PC-9 (cell line): ENCODE results near the gene HOXB9. TPM values are rescaled to one million over a fixed set of nuclear protein-coding genes. Genes with fewer than 3 reads are reported as not detected.

Experiments used
- BruUV-seq: library from RNA; stranded (reverse); fragments of 400-500 nt; replicated peaks from 2 replicates; lab custom pipeline; 2021; lab: Mats Ljungman, UMichigan
- CTCF ChIA-PET: fragments of 300-600 bp; sonication (Branson Sonifier 250); formaldehyde crosslinking; loops from one replicate; lab custom pipeline; 2022; ENCODE audit warnings: antibody characterized with exemption; lab: Charles Lee
- POLR2A ChIA-PET: fragments of 300-600 bp; sonication (Branson Sonifier 250); formaldehyde crosslinking; loops from one replicate; lab custom pipeline; 2022; ENCODE audit warnings: antibody characterized with exemption; ENCODE audit not compliant: unreplicated experiment; lab: Charles Lee
- DNase-seq, 2 experiments: peaks; one replicate each; pipeline versions ENCODE4 v3.0.0 to v3.0.0-alpha.2; 2015 to 2022; ENCODE audit warnings: mixed read lengths in 1 of 2
- H2AFZ ChIP-seq: fragments of 200-600 bp; sonication (generic); 2 replicates; pipeline ENCODE4 v1.8.1; 2017; ENCODE audit warnings: antibody characterized with exemption
- H3F3A ChIP-seq: fragments of 200-600 bp; sonication (generic); 2 replicates; pipeline ENCODE4 v1.8.1; 2017; ENCODE audit warnings: antibody characterized with exemption, mild to moderate bottlenecking, low read depth; ENCODE audit not compliant: insufficient read depth
- H3K27ac ChIP-seq: fragments of 200-600 bp; sonication (generic); 2 replicates; pipeline ENCODE4 v1.6.1; 2016; ENCODE audit warnings: mixed run types
- H3K27me3 ChIP-seq: fragments of 200-600 bp; sonication (generic); 2 replicates; pipeline ENCODE4 v1.6.1; 2016; ENCODE audit warnings: low read depth, mixed run types; ENCODE audit not compliant: insufficient read depth
- H3K36me3 ChIP-seq: fragments of 200-600 bp; sonication (generic); 2 replicates; pipeline ENCODE4 v1.6.1; 2016; ENCODE audit warnings: low read depth, mixed run types
- H3K4me1 ChIP-seq: fragments of 200-600 bp; sonication (generic); replicated peaks from 2 replicates; pipeline ENCODE4 v1.6.1; 2016; ENCODE audit warnings: mixed run types; ENCODE audit not compliant: insufficient read depth
- H3K4me2 ChIP-seq: fragments of 200-600 bp; sonication (generic); 2 replicates; pipeline ENCODE4 v1.6.1; 2017; ENCODE audit warnings: mixed run types
- H3K4me3 ChIP-seq: fragments of 200-600 bp; sonication (generic); 2 replicates; pipeline ENCODE4 v1.6.1; 2016; ENCODE audit warnings: mixed run types
- H3K79me2 ChIP-seq: fragments of 200-600 bp; sonication (generic); 2 replicates; pipeline ENCODE4 v1.6.1; 2017; ENCODE audit warnings: low read depth, mixed run types
- H3K9me2 ChIP-seq: fragments of 200-600 bp; sonication (generic); 2 replicates; pipeline ENCODE4 v1.8.1; 2017; ENCODE audit warnings: mild to moderate bottlenecking; ENCODE audit not compliant: insufficient read depth
- H3K9me3 ChIP-seq: fragments of 200-600 bp; sonication (generic); 2 replicates; pipeline ENCODE4 v1.8.1; 2016; ENCODE audit warnings: low read depth; ENCODE audit not compliant: insufficient read depth
- H4K20me1 ChIP-seq: fragments of 200-600 bp; sonication (generic); 2 replicates; pipeline ENCODE4 v1.8.1; 2017; ENCODE audit not compliant: insufficient read depth
- CTCF ChIP-seq: fragments of 200-600 bp; sonication (generic); conservative IDR thresholded peaks from 2 replicates; pipeline ENCODE4 v1.6.1; 2017; ENCODE audit warnings: mixed run types, antibody characterized with exemption, mild to moderate bottlenecking, moderate library complexity
- EZH2 ChIP-seq: fragments of 200-600 bp; sonication (generic); IDR thresholded peaks from 2 replicates; pipeline ENCODE4 v1.8.0; 2017; ENCODE audit warnings: antibody characterized with exemption, low read depth
- intact Hi-C: fragments of 100-400 bp; cut with micrococcal nuclease; formaldehyde crosslinking; loops from one replicate; pipeline ENCODE4 v1.10.0; 2022; ENCODE audit not compliant: unreplicated experiment
- total RNA-seq: library from RNA; stranded (reverse); gene quantifications from 2 replicates; pipeline ENCODE4 v1.2.3, GENCODE V29; 2021

HOXB9 gene
- total RNA-seq, 1 experiment from 2014 or later = 0.70 TPM

GRCh38 chr17:48611213-48611612, 14.9 kb downstream of the HOXB9 start:
- BruUV-seq = no TSS peak
- ChIA-PET POLR2A (no interaction called here), CTCF (no interaction called here)
- H2AFZ ChIP-seq = peak overlapping the region; percentile 92
- intact Hi-C loops = loop anchor here (10.0 kb wide), 1 partner anchor 666 kb away; the partner anchor contains the start of gene PNPO
- peak overlapping the region; percentile 80 for H3K4me3 ChIP-seq
- H3K27ac ChIP-seq = peak overlapping the region; percentile 63
- peaks cover 24% of the 10 kb centered on the region for H3K79me2 ChIP-seq
- no peaks in the 10 kb centered on the region for H4K20me1 ChIP-seq
- no peaks in the 10 kb centered on the region for H3K27me3 ChIP-seq
- H3K9me2 ChIP-seq = no peaks in the 10 kb centered on the region
- peak overlapping the region; percentile 88 for H3K4me2 ChIP-seq
- H3K4me1 ChIP-seq = peaks cover 20% of the 10 kb centered on the region
- peak in 1 of 2 experiments; percentile 34 for DNase-seq
- no peaks in the 10 kb centered on the region; the same call in 1 of the 2 replicates for H3F3A ChIP-seq
- H3K36me3 ChIP-seq = no peaks in the 10 kb centered on the region
- TF ChIP-seq EZH2 (no peak), CTCF (no peak)
- no peaks in the 10 kb centered on the region for H3K9me3 ChIP-seq

GRCh38 chr17:48610282-48611211, 15.6 kb downstream of the HOXB9 start, which contains the start of gene HOXB7:
TSS of gene HOXB7 (minus strand) at chr17:48611017. CDS start at chr17:48610918, 99 bp downstream.
- ChIA-PET CTCF (interaction anchor here (0.6 to 0.7 kb wide), 3 partner anchors 17 to 542 kb away, joined by 3 to 16 read pairs (median 6); no protein-coding TSS in a partner anchor), POLR2A (interaction anchor here (0.7 kb wide), 2 partner anchors 23 to 347 kb away, joined by 4 to 7 read pairs; no protein-coding TSS in a partner anchor)
- intact Hi-C loops = loop anchor here (10.0 kb wide), 1 partner anchor 666 kb away; the partner anchor contains the start of gene PNPO
- peaks cover 24% of the 10 kb centered on the region for H3K79me2 ChIP-seq
- H3K4me1 ChIP-seq = peaks cover 23% of the 10 kb centered on the region
- no peaks in the 10 kb centered on the region for H4K20me1 ChIP-seq
- peak within 1 kb of the TSS; percentile 88 for H3K4me2 ChIP-seq
- peak within 1 kb of the TSS; percentile 92 for H2AFZ ChIP-seq
- H3K4me3 ChIP-seq = peak within 1 kb of the TSS; percentile 80
- peak within 1 kb of the TSS; percentile 63 for H3K27ac ChIP-seq
- TF ChIP-seq CTCF (no peak), EZH2 (no peak)
- DNase-seq = peak; percentile 52 to 64
- no TSS peak for BruUV-seq
- no peaks in the 10 kb centered on the region for H3K36me3 ChIP-seq
- H3K9me3 ChIP-seq = no peaks in the 10 kb centered on the region
- H3F3A ChIP-seq = no peaks in the 10 kb centered on the region; the same call in 1 of the 2 replicates
- no peaks in the 10 kb centered on the region for H3K27me3 ChIP-seq
- H3K9me2 ChIP-seq = no peaks in the 10 kb centered on the region

GRCh38 chr17:48609759-48610281, 16.3 kb downstream of the HOXB9 start:
- no peaks in the 10 kb centered on the region for H3K9me3 ChIP-seq
- H3K4me2 ChIP-seq = peak overlapping the region; percentile 88
- H4K20me1 ChIP-seq = no peaks in the 10 kb centered on the region
- H3K36me3 ChIP-seq = no peaks in the 10 kb centered on the region
- DNase-seq = no peak
- H3K79me2 ChIP-seq = peaks cover 24% of the 10 kb centered on the region
- H3K4me1 ChIP-seq = peaks cover 29% of the 10 kb centered on the region
- POLR2A ChIA-PET = interaction anchor here (0.7 kb wide), 2 partner anchors 23 to 347 kb away, joined by 4 to 7 read pairs; no protein-coding TSS in a partner anchor
- no peaks in the 10 kb centered on the region for H3K27me3 ChIP-seq
- peaks cover 4% of the 10 kb centered on the region for H3F3A ChIP-seq
- TSS peak; percentile 36 for BruUV-seq
- H3K4me3 ChIP-seq = peak overlapping the region; percentile 80
- TF ChIP-seq CTCF (no peak), EZH2 (no peak)
- CTCF ChIA-PET = interaction anchor here (0.6 to 0.7 kb wide), 5 partner anchors 18 to 541 kb away, joined by 3 to 16 read pairs (median 6); no protein-coding TSS in a partner anchor
- H2AFZ ChIP-seq = peak overlapping the region; percentile 92
- H3K27ac ChIP-seq = peak overlapping the region; percentile 63
- intact Hi-C loops = loop anchor here (10.0 kb wide), 1 partner anchor 665 kb away; the partner anchor contains the start of gene PNPO
- H3K9me2 ChIP-seq = no peaks in the 10 kb centered on the region
